Panc1 (cell line): ENCODE measurements around the gene PRDM10. TPM values are rescaled to one million over a fixed set of nuclear protein-coding genes. Genes with fewer than 3 reads are reported as not detected.
"Not testable (repeated sequence)": the region's sequence is repeated elsewhere in the genome, so short reads cannot be mapped to it uniquely, and the experiment has no call there.

ENCODE experiments used
- ATAC-seq: fragments of 200-7000 bp; cut with Tn5 transposase; 2 replicates; pipeline ENCODE4 v1.9.1; 2020; ENCODE audit warnings: mild to moderate bottlenecking, moderate library complexity
- BruUV-seq: library from RNA; stranded (reverse); fragments of 400-500 nt; replicated peaks from 2 replicates; lab custom pipeline; 2021; lab: Mats Ljungman, UMichigan
- CTCF ChIA-PET: fragments of 300-600 bp; sonication (Branson Sonifier 250); formaldehyde crosslinking; loops from one replicate; lab custom pipeline; 2022; ENCODE audit warnings: antibody characterized with exemption; lab: Charles Lee
- POLR2A ChIA-PET: fragments of 300-600 bp; sonication (Branson Sonifier 250); formaldehyde crosslinking; loops from one replicate; lab custom pipeline; 2022; ENCODE audit warnings: antibody characterized with exemption; lab: Charles Lee
- DNase-seq: peaks from one replicate; pipeline ENCODE4 v3.0.0-alpha.2; 2010; ENCODE audit warnings: low read depth, low spot score
- H3K27ac ChIP-seq: 2 replicates; pipeline ENCODE4 v1.5.1; 2011; ENCODE audit warnings: mild to moderate bottlenecking, low read length, inconsistent platforms
- H3K27me3 ChIP-seq: fragments of 200-500 bp; sonication (Bioruptor generic); 2 replicates; pipeline ENCODE4 v1.6.0; 2014; ENCODE audit warnings: low read length, inconsistent platforms; ENCODE audit not compliant: control insufficient read depth, insufficient read depth
- H3K36me3 ChIP-seq: fragments of 200-500 bp; sonication (Bioruptor generic); 2 replicates; pipeline ENCODE4 v1.5.1; 2014; ENCODE audit warnings: inconsistent platforms, mild to moderate bottlenecking, low read length, moderate library complexity; ENCODE audit not compliant: control insufficient read depth, insufficient read depth
- H3K4me1 ChIP-seq: 2 replicates; pipeline ENCODE4 v1.5.1; 2011; ENCODE audit warnings: inconsistent platforms, mild to moderate bottlenecking, low read length, moderate library complexity; ENCODE audit not compliant: control insufficient read depth, insufficient read depth
- H3K4me3 ChIP-seq, 2 experiments: 2 replicates each; pipeline ENCODE4 v1.5.1; 2011 to 2012; ENCODE audit warnings: low read depth in 2 of 2, low read length in 2 of 2, mild to moderate bottlenecking in 2 of 2, inconsistent platforms in 1 of 2, moderate library complexity in 1 of 2
- H3K9me3 ChIP-seq: fragments of 200-500 bp; sonication (Bioruptor generic); 2 replicates; pipeline ENCODE4 v1.5.1; 2014; ENCODE audit warnings: low read depth, mild to moderate bottlenecking, inconsistent platforms, low read length, moderate library complexity; ENCODE audit not compliant: control insufficient read depth, insufficient read depth
- CTCF ChIP-seq: fragments of 450-650 bp; IDR thresholded peaks from 2 replicates; pipeline ENCODE4 v1.5.1; 2017; ENCODE audit warnings: mild to moderate bottlenecking
- POLR2AphosphoS5 ChIP-seq: IDR thresholded peaks from 2 replicates; pipeline ENCODE4 v1.6.1; 2012; ENCODE audit warnings: mild to moderate bottlenecking, low read depth, low read length, moderate library complexity
- REST ChIP-seq, 2 experiments: IDR thresholded peaks; 2 replicates each; pipeline ENCODE4 v1.6.1; 2011 to 2012; ENCODE audit warnings: low read depth in 2 of 2, control low read depth in 1 of 2, low read length in 1 of 2, mild to moderate bottlenecking in 1 of 2, moderate library complexity in 1 of 2; ENCODE audit not compliant: insufficient read depth in 1 of 2
- SIN3A ChIP-seq: IDR thresholded peaks from 2 replicates; pipeline ENCODE4 v1.6.1; 2012; ENCODE audit warnings: low read depth, mild to moderate bottlenecking, low read length, moderate library complexity, borderline replicate concordance; ENCODE audit not compliant: insufficient read depth
- TCF7L2 ChIP-seq: IDR thresholded peaks from 2 replicates; pipeline ENCODE4 v1.6.1; 2011; ENCODE audit warnings: mild to moderate bottlenecking, low read depth, low read length, inconsistent platforms
- in situ Hi-C: cut with HindIII; loops from 2 replicates; pipeline ENCODE4 v1.10.0; 2016; ENCODE audit warnings: low sequenced_read_pairs, low pct_unique_long_range_greater_than_20kb
- intact Hi-C: fragments of 100-400 bp; cut with micrococcal nuclease; formaldehyde crosslinking; loops from one replicate; pipeline ENCODE4 v1.10.0; 2022; ENCODE audit not compliant: unreplicated experiment
- total RNA-seq: library from RNA; stranded (reverse); gene quantifications from one replicate; pipeline ENCODE4 v1.2.1, GENCODE V29; 2021; ENCODE audit not compliant: unreplicated experiment

PRDM10 gene
- total RNA-seq, 1 experiment from 2014 or later = 12.5 TPM

GRCh38 chr11:130022799-130023198 is 20.2 kb upstream of the PRDM10 start:
- in situ Hi-C loops (no loop called here), intact Hi-C loops (no loop called here)
- peaks cover 17% of the 10 kb centered on the region for H3K4me1 ChIP-seq
- ChIA-PET CTCF (no interaction called here), POLR2A (interaction anchor here (0.6 kb wide), 1 partner anchor 9 kb away, joined by 4 read pairs; no protein-coding TSS in a partner anchor)
- H3K36me3 ChIP-seq = no peaks in the 10 kb centered on the region
- TF ChIP-seq CTCF (no peak), REST (IDR thresholded peaks at IDR 0.05; ENCODE audit: insufficient read depth in 1 of 2, low read depth in 2 of 2, low read length in 1 of 2) (no peak), SIN3A (no peak), TCF7L2 (no peak), POLR2AphosphoS5 (no peak)
- H3K27me3 ChIP-seq = no peaks in the 10 kb centered on the region
- ATAC-seq (peak; percentile 62; the same call in 1 of the 2 replicates), DNase-seq (no peak)
- no TSS peak for BruUV-seq
- no peaks in the 10 kb centered on the region for H3K9me3 ChIP-seq
- no peak overlapping the region for H3K4me3 ChIP-seq
- H3K27ac ChIP-seq = no peak overlapping the region

- H3K27ac ChIP-seq, in situ Hi-C loops, H3K9me3 ChIP-seq, H3K36me3 ChIP-seq, H3K4me3 ChIP-seq, CTCF ChIA-PET, H3K27me3 ChIP-seq, ATAC-seq, intact Hi-C loops, DNase-seq, BruUV-seq: not testable (repeated sequence)
- POLR2A ChIA-PET = interaction anchor here (0.6 kb wide), 1 partner anchor 849 kb away, joined by 5 read pairs; no protein-coding TSS in a partner anchor
- H3K4me1 ChIP-seq = peaks cover 17% of the 10 kb centered on the region
These were observed 19.0 kb upstream of the PRDM10 start for GRCh38 chr11:130021606-130022005.

GRCh38 chr11:130020323-130020722 is 17.7 kb upstream of the PRDM10 start:
- no peaks in the 10 kb centered on the region for H3K9me3 ChIP-seq
- H3K36me3 ChIP-seq = no peaks in the 10 kb centered on the region
- no peak for ATAC-seq
- H3K4me3 ChIP-seq = no peak overlapping the region
- peaks cover 17% of the 10 kb centered on the region for H3K4me1 ChIP-seq
- TF ChIP-seq POLR2AphosphoS5 = no peak
- TF ChIP-seq REST (IDR thresholded peaks at IDR 0.05; ENCODE audit: insufficient read depth in 1 of 2, low read depth in 2 of 2, low read length in 1 of 2) = no peak
- TF ChIP-seq CTCF = no peak
- no peak; the same call in 1 of the 2 replicates for TF ChIP-seq TCF7L2
- TF ChIP-seq SIN3A = no peak
- intact Hi-C loops (no loop called here), in situ Hi-C loops (no loop called here)
- DNase-seq = no peak
- H3K27me3 ChIP-seq = no peaks in the 10 kb centered on the region
- ChIA-PET CTCF (no interaction called here), POLR2A (no interaction called here)
- H3K27ac ChIP-seq = peak overlapping the region; percentile 29; the same call in 1 of the 2 replicates
- no TSS peak for BruUV-seq
